H1 (cell line): ENCODE data around the gene PLA2G4A. TPM values are rescaled to one million over a fixed set of nuclear protein-coding genes. Genes with fewer than 3 reads are reported as not detected.

ENCODE experiments used
- CTCF ChIA-PET: fragments of 300-600 bp; sonication (Branson Sonifier 250); formaldehyde crosslinking; loops from one replicate; lab custom pipeline; 2021; ENCODE audit not compliant: partially characterized antibody; lab: Charles Lee
- POLR2A ChIA-PET: fragments of 300-600 bp; sonication (Branson Sonifier 250); formaldehyde crosslinking; loops from one replicate; lab custom pipeline; 2021; ENCODE audit warnings: inconsistent platforms; ENCODE audit not compliant: partially characterized antibody; lab: Charles Lee
- DNase-seq, 2 experiments: peaks; one replicate each; pipeline versions ENCODE4 v3.0.0 to v3.0.0-alpha.2; 2010 to 2022; ENCODE audit warnings: low spot score in 2 of 2, low read depth in 1 of 2, mixed read lengths in 1 of 2
- FAIRE-seq: peaks from 2 replicates; lab custom pipeline; 2011; peaks lifted over from hg19 to GRCh38; lab: Jason Lieb, UNC
- H2AFZ ChIP-seq: 2 replicates; pipeline ENCODE4 v1.8.1; 2012; ENCODE audit warnings: low read length, inconsistent platforms
- H2AK5ac ChIP-seq: 2 replicates; pipeline ENCODE4 v1.6.1; 2013; ENCODE audit warnings: low read depth, low read length
- H2BK120ac ChIP-seq: replicated peaks from 2 replicates; pipeline ENCODE3; 2013; ENCODE audit warnings: low read depth, low read length, inconsistent platforms
- H2BK12ac ChIP-seq: 2 replicates; pipeline ENCODE4 v1.6.1; 2013; ENCODE audit warnings: low read depth, low read length
- H2BK15ac ChIP-seq: 2 replicates; pipeline ENCODE4 v1.6.1; 2013; ENCODE audit warnings: low read length
- H2BK20ac ChIP-seq: 2 replicates; pipeline ENCODE4 v1.6.1; 2013; ENCODE audit warnings: low read length
- H2BK5ac ChIP-seq: 2 replicates; pipeline ENCODE4 v1.6.1; 2013; ENCODE audit warnings: low read depth, low read length
- H3K14ac ChIP-seq: 2 replicates; pipeline ENCODE4 v1.6.1; 2013; ENCODE audit warnings: inconsistent platforms; ENCODE audit not compliant: insufficient read length
- H3K18ac ChIP-seq: 2 replicates; pipeline ENCODE4 v1.6.1; 2013; ENCODE audit warnings: low read length; ENCODE audit errors: extremely low read depth
- H3K23ac ChIP-seq: 2 replicates; pipeline ENCODE4 v1.6.1; 2013; ENCODE audit warnings: inconsistent platforms; ENCODE audit not compliant: insufficient read length
- H3K23me2 ChIP-seq: 2 replicates; pipeline ENCODE4 v1.6.1; 2013; ENCODE audit warnings: low read depth, low read length
- H3K27ac ChIP-seq: 2 replicates; pipeline ENCODE4 v1.6.1; 2011; ENCODE audit warnings: low read depth, low read length, inconsistent platforms
- H3K27me3 ChIP-seq, 4 experiments: replicated peaks in 1 of 4; 1 replicate in 1 of 4; 2 replicates in 3 of 4; pipeline versions ENCODE4 v1.6.1 to v1.8.1; 2011 to 2013; ENCODE audit warnings: low read length in 3 of 4, mild to moderate bottlenecking in 3 of 4, inconsistent platforms in 2 of 4, mixed read lengths in 2 of 4, moderate library complexity in 1 of 4; ENCODE audit not compliant: control insufficient read depth in 3 of 4, insufficient read depth in 3 of 4; ENCODE audit errors: extremely low read depth in 1 of 4
- H3K36me3 ChIP-seq, 4 experiments: 2 replicates each; pipeline versions ENCODE4 v1.6.1 to v1.8.1; 2011 to 2013; ENCODE audit warnings: mild to moderate bottlenecking in 4 of 4, low read length in 3 of 4, moderate library complexity in 2 of 4, control low read depth in 1 of 4, inconsistent platforms in 1 of 4; ENCODE audit not compliant: insufficient read depth in 4 of 4, control insufficient read depth in 2 of 4
- H3K4ac ChIP-seq: replicated peaks from 2 replicates; pipeline ENCODE3; 2013; ENCODE audit warnings: low read length, low read depth, mixed read lengths, inconsistent platforms; ENCODE audit not compliant: insufficient read length
- H3K4me1 ChIP-seq, 4 experiments: replicated peaks in 1 of 4; 1 replicate in 1 of 4; 2 replicates in 3 of 4; pipeline versions ENCODE4 v1.6.1 to v1.8.1; 2011 to 2013; ENCODE audit warnings: low read length in 3 of 4, inconsistent platforms in 2 of 4, mixed read lengths in 1 of 4; ENCODE audit not compliant: insufficient read depth in 4 of 4, control insufficient read depth in 3 of 4
- H3K4me2 ChIP-seq, 2 experiments: 2 replicates each; pipeline versions ENCODE4 v1.6.1 to v1.8.1; 2011 to 2013; ENCODE audit warnings: low read depth in 2 of 2, low read length in 2 of 2, control low read depth in 1 of 2, inconsistent platforms in 1 of 2, mild to moderate bottlenecking in 1 of 2; ENCODE audit not compliant: insufficient read depth in 1 of 2
- H3K4me3 ChIP-seq, 4 experiments: fragments of 200-600, 300-600 bp in 1 of 4; sonication (generic), shearing (Covaris generic), sonication (Bioruptor Twin) in 1 of 4; 2 replicates each; pipeline versions ENCODE4 v1.5.1 to v1.8.1; 2011 to 2016; ENCODE audit warnings: low read length in 4 of 4, low read depth in 3 of 4, control low read depth in 2 of 4, inconsistent platforms in 2 of 4, mild to moderate bottlenecking in 2 of 4, mixed read lengths in 1 of 4, moderate library complexity in 1 of 4; ENCODE audit not compliant: insufficient read depth in 2 of 4; ENCODE audit errors: extremely low read depth in 1 of 4
- H3K56ac ChIP-seq: replicated peaks from 2 replicates; pipeline ENCODE3; 2013; ENCODE audit warnings: low read depth, mild to moderate bottlenecking, mixed read lengths, low read length, inconsistent platforms; ENCODE audit not compliant: insufficient read length
- H3K79me1 ChIP-seq: 2 replicates; pipeline ENCODE4 v1.6.1; 2013; ENCODE audit warnings: low read depth, low read length, control low read depth
- H3K79me2 ChIP-seq, 2 experiments: 2 replicates each; pipeline versions ENCODE4 v1.6.1 to v1.8.1; 2012 to 2013; ENCODE audit warnings: low read length in 2 of 2, mild to moderate bottlenecking in 2 of 2, inconsistent platforms in 1 of 2; ENCODE audit not compliant: insufficient read depth in 2 of 2, control insufficient read depth in 1 of 2
- H3K9ac ChIP-seq, 4 experiments: replicated peaks in 1 of 4; 1 replicate in 1 of 4; 2 replicates in 3 of 4; pipeline versions ENCODE4 v1.6.1 to v1.8.1; 2011 to 2013; ENCODE audit warnings: low read depth in 3 of 4, low read length in 3 of 4, control low read depth in 2 of 4, mild to moderate bottlenecking in 2 of 4, moderate library complexity in 2 of 4, inconsistent platforms in 1 of 4; ENCODE audit errors: extremely low read depth in 1 of 4
- H3K9me3 ChIP-seq, 2 experiments: 2 replicates each; pipeline versions ENCODE4 v1.6.1 to v1.8.1; 2012 to 2013; ENCODE audit warnings: mild to moderate bottlenecking in 2 of 2, moderate library complexity in 2 of 2, control low read depth in 1 of 2, inconsistent platforms in 1 of 2, low read depth in 1 of 2, low read length in 1 of 2, mixed read lengths in 1 of 2; ENCODE audit not compliant: insufficient read depth in 2 of 2
- H4K20me1 ChIP-seq, 2 experiments: replicated peaks in 1 of 2; 2 replicates each; pipeline versions ENCODE3 to v1.8.1; 2011 to 2013; ENCODE audit warnings: inconsistent platforms in 2 of 2, low read length in 2 of 2, mild to moderate bottlenecking in 1 of 2; ENCODE audit not compliant: insufficient read depth in 2 of 2, control insufficient read depth in 1 of 2
- H4K5ac ChIP-seq: 2 replicates; pipeline ENCODE4 v1.6.1; 2013; ENCODE audit warnings: low read length, low read depth, mixed read lengths, inconsistent platforms; ENCODE audit not compliant: insufficient read length
- H4K8ac ChIP-seq: 2 replicates; pipeline ENCODE4 v1.8.0; 2013; ENCODE audit warnings: mild to moderate bottlenecking, moderate library complexity, low read length, inconsistent platforms; ENCODE audit not compliant: insufficient read depth; ENCODE audit errors: extremely low read depth
- H4K91ac ChIP-seq: replicated peaks from 2 replicates; pipeline ENCODE3; 2013; ENCODE audit warnings: low read length, mixed read lengths, inconsistent platforms; ENCODE audit not compliant: insufficient read length
- ASH2L ChIP-seq: fragments of 200-600, 300-600 bp; sonication (generic); IDR thresholded peaks from one replicate; pipeline ENCODE4 v1.7.1; 2017; ENCODE audit warnings: low read length
- ATF2 ChIP-seq: IDR thresholded peaks from 2 replicates; pipeline ENCODE4 v1.6.1; 2012; ENCODE audit warnings: low read length, inconsistent platforms
- BRCA1 ChIP-seq: IDR thresholded peaks from 2 replicates; pipeline ENCODE4 v1.6.1; 2012; ENCODE audit warnings: low read depth, low read length, improper control_type of control experiment
- CHD2 ChIP-seq: IDR thresholded peaks from 2 replicates; pipeline ENCODE4 v1.6.1; 2012; ENCODE audit warnings: low read length, improper control_type of control experiment
- KDM4A ChIP-seq: IDR thresholded peaks from one replicate; pipeline ENCODE4 v1.7.1; 2012; ENCODE audit warnings: low read depth, mild to moderate bottlenecking, moderate library complexity, low read length, inconsistent platforms; ENCODE audit not compliant: severe bottlenecking
- KDM5A ChIP-seq: fragments of 200-600 bp; IDR thresholded peaks from 2 replicates; pipeline ENCODE4 v1.7.1; 2012; ENCODE audit warnings: mild to moderate bottlenecking, low read length, inconsistent platforms, mixed read lengths
- MAFK ChIP-seq: IDR thresholded peaks from 2 replicates; pipeline ENCODE4 v1.6.1; 2012; ENCODE audit warnings: low read depth, mild to moderate bottlenecking, improper control_type of control experiment, low read length
- NRF1 ChIP-seq: IDR thresholded peaks from 2 replicates; pipeline ENCODE4 v1.6.1; 2011; ENCODE audit warnings: mild to moderate bottlenecking, low read depth, low read length, improper control_type of control experiment
- WGBS, 2 experiments: shearing (Covaris generic) in 1 of 2; methylation state at CpG; one replicate each; pipeline versions ENCODE4 v1.1.6 to v1.1.7; 2013 to 2015; ENCODE audit warnings: low lambda C conversion rate in 2 of 2, mixed read lengths in 2 of 2, inconsistent platforms in 1 of 2, low coverage in 1 of 2, missing lambda C conversion rate in 1 of 2; ENCODE audit not compliant: insufficient replicate concordance in 2 of 2, insufficient coverage in 1 of 2, insufficient read length in 1 of 2; ENCODE audit errors: extremely low coverage in 1 of 2, missing lambda C conversion rate in 1 of 2; 5-methylcytosine and 5-hydroxymethylcytosine counted together
- polyA plus RNA-seq, 7 experiments: library from polyadenylated mRNA; depleted of rRNA in 3 of 7; stranded (reverse) in 5 of 7; unstranded in 2 of 7; fragments of >200 nt in 5 of 7; fragments of 200-250 nt in 2 of 7; gene quantifications; 1 replicate in 5 of 7; 2 replicates in 1 of 7; 4 replicates in 1 of 7; pipeline versions ENCODE4 v1.2.1 to v1.2.3, GENCODE V29; 2011 to 2013; ENCODE audit warnings: missing spikeins in 2 of 7, mixed read lengths in 2 of 7
- total RNA-seq: library from RNA; stranded (reverse); fragmentation: NEBNext Ultra II Directional; extraction: Animal tissue kit (Norgen Biotek cat#: 25700); gene quantifications from 2 replicates; pipeline ENCODE4 v1.2.1, GENCODE V29; 2021

Gene PLA2G4A
- total and polyA plus RNA-seq, 2 of the 8 experiments (the other 6 are each of a cell fraction or from before 2014, with no cell fraction given), result 0.63 to 1.4 TPM

- Histone ChIP-seq H2BK20ac (no peak overlapping the region), H3K4me2 (no peak overlapping the region), H3K79me2 (no peaks in the 10 kb centered on the region), H3K23me2 (no peaks in the 10 kb centered on the region), H2AFZ (no peak overlapping the region), H3K4ac (no peak overlapping the region), H3K27ac (no peak overlapping the region), H4K5ac (no peak overlapping the region), H3K14ac (no peak overlapping the region), H2BK5ac (no peak overlapping the region), H2BK12ac (no peak overlapping the region), H4K20me1 (no peaks in the 10 kb centered on the region), H3K56ac (no peak overlapping the region), H3K4me1 (0 out of 7 replicates have a peak, but pooled peaks cover 0 to 3% (median 0%) of the 10 kb centered on the region in 4 experiments), H3K18ac (no peak overlapping the region), H2BK120ac (no peak overlapping the region), H2BK15ac (no peak overlapping the region), H4K8ac (no peak overlapping the region), H3K23ac (no peak overlapping the region), H3K4me3 (no peak overlapping the region), H3K9me3 (no peaks in the 10 kb centered on the region), H4K91ac (no peak overlapping the region), H3K27me3 (no peaks in the 10 kb centered on the region), H3K9ac (no peak overlapping the region), H3K79me1 (no peaks in the 10 kb centered on the region), H2AK5ac (no peak overlapping the region), H3K36me3 (no peaks in the 10 kb centered on the region)
- POLR2A ChIA-PET, result no interaction called here
- no peak for DNase-seq
- no peak for FAIRE-seq
- CTCF ChIA-PET, result interaction anchor here (0.8 to 2.0 kb wide), 2 partner anchors 12 to 30 kb away, joined by 3 to 5 read pairs; no protein-coding TSS in a partner anchor
- 95% methylated on average over 2 of the region's 2 CpGs; no CpG with 5 or more reads in 1 of the 2 experiments for WGBS, 2 experiments
- TF ChIP-seq BRCA1 (no peak), MAFK (no peak), KDM5A (no peak), ASH2L (no peak), NRF1 (no peak), KDM4A (no peak), ATF2 (no peak), CHD2 (no peak)
Observed at GRCh38 chr1:186958520-186958919, 129.8 kb downstream of the PLA2G4A start.
